Spinal cord (tissue), 10 donors: Measurements from ENCODE around the gene NUP43. TPM values are rescaled to one million over a fixed set of nuclear protein-coding genes. Genes with fewer than 3 reads are reported as not detected.
A peak's percentile ranks its signal among the peaks of the same experiment; 100 is the strongest.

Experiments used
- DNase-seq, 6 donors: peaks; one replicate each; pipeline versions ENCODE4 v3.0.0 to v3.0.0-alpha.2; 2013 to 2015; ENCODE audit warnings: low spot score in 6 of 6, low read depth in 4 of 6
- H3K27ac ChIP-seq: one replicate; pipeline ENCODE4 v1.5.1; 2013; ENCODE audit warnings: low read depth, low read length, control low read depth
- H3K27me3 ChIP-seq: one replicate; pipeline ENCODE4 v1.6.1; 2013; ENCODE audit warnings: low read length; ENCODE audit not compliant: control insufficient read depth, insufficient read depth
- H3K36me3 ChIP-seq: one replicate; pipeline ENCODE4 v1.6.1; 2013; ENCODE audit warnings: low read length; ENCODE audit not compliant: control insufficient read depth, insufficient read depth
- H3K4me1 ChIP-seq: one replicate; pipeline ENCODE4 v1.6.1; 2013; ENCODE audit warnings: low read length; ENCODE audit not compliant: control insufficient read depth, insufficient read depth
- H3K4me3 ChIP-seq: one replicate; pipeline ENCODE4 v1.5.1; 2013; ENCODE audit warnings: low read depth, low read length, control low read depth
- H3K9me3 ChIP-seq: one replicate; pipeline ENCODE4 v1.6.1; 2013; ENCODE audit warnings: low read length; ENCODE audit not compliant: control insufficient read depth, insufficient read depth
- WGBS: methylation state at CpG from one replicate; pipeline ENCODE4 v1.1.5; 2013; ENCODE audit warnings: missing lambda C conversion rate; ENCODE audit not compliant: insufficient coverage; 5-methylcytosine and 5-hydroxymethylcytosine counted together
- polyA plus RNA-seq, 2 donors: library from polyadenylated mRNA; unstranded; fragments of 120-200 nt; gene quantifications; one replicate each; pipeline ENCODE4 v1.2.1, GENCODE V29; 2013; ENCODE audit not compliant: insufficient read length in 2 of 2
- total RNA-seq, 2 donors: library from RNA; depleted of rRNA in 1 of 2; stranded (reverse); fragments of 120-200 nt in 1 of 2; fragments of >200 nt in 1 of 2; gene quantifications; one replicate each; pipeline versions ENCODE4 v1.2.3 to v1.2.4, GENCODE V29; 2013 to 2014
- donor health status: healthy.

NUP43 gene
- total and polyA plus RNA-seq, 4 donors: 23.4 to 34.2 (median 28.8) TPM

GRCh38 chr6:149681209-149681608 lies 65.1 kb downstream of the NUP43 start:
- DNase-seq: peak in 1 of 6 donors; percentile 20
- no peak overlapping the region for H3K27ac ChIP-seq
- H3K27me3 ChIP-seq: no peaks in the 10 kb centered on the region
- peaks cover 19% of the 10 kb centered on the region for H3K36me3 ChIP-seq
- H3K4me1 ChIP-seq: no peaks in the 10 kb centered on the region
- H3K9me3 ChIP-seq: no peaks in the 10 kb centered on the region
- no peak overlapping the region for H3K4me3 ChIP-seq

DNA sequence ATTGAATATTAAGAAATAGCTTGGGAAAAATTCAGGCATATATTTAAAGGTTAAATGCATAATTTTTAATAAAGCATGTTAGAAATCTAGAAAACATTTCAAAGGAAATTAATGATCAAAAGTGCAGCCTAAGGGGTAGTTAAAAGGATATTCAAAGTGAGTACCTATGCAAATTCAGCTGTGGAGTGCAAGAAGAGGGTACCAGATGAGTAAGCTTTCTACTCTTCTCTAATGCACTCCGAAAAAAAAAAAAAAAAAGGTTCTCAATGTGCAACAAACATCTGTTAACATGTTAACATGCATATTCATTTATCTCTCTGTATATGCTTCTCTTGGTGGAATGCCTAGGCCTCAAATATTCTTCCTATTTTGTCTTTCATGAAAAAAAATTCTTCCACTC lies 65.8 kb downstream of the NUP43 start:
- no peak overlapping the region for H3K4me3 ChIP-seq
- no peaks in the 10 kb centered on the region for H3K9me3 ChIP-seq
- peak in 1 of 6 donors; percentile 9 for DNase-seq
- H3K27ac ChIP-seq: no peak overlapping the region
- H3K4me1 ChIP-seq: no peaks in the 10 kb centered on the region
- H3K27me3 ChIP-seq: no peaks in the 10 kb centered on the region
- no CpG with 5 or more reads among the region's 1 CpG for WGBS
- H3K36me3 ChIP-seq: peaks cover 26% of the 10 kb centered on the region

Other genes with a start within 250 kb of the NUP43 start
- 10 to 100 TPM; 45.5 to 52.5 TPM for gene PPIL4, start 200.5 kb downstream of the NUP43 start, total RNA-seq
- gene PPIL4, start 200.5 kb downstream of the NUP43 start, polyA plus RNA-seq: 10 to 100 TPM; 37.3 to 39.2 TPM
- gene GINM1, start 180.2 kb downstream of the NUP43 start, total RNA-seq: 10 to 100 TPM; 59.9 to 64.6 TPM
- gene GINM1, start 180.2 kb downstream of the NUP43 start, polyA plus RNA-seq: 10 to 100 TPM; 42.4 to 53.9 TPM
- 10 to 100 TPM; 18.3 to 25.0 TPM for gene KATNA1, start 97.8 kb downstream of the NUP43 start, total RNA-seq
- gene KATNA1, start 97.8 kb downstream of the NUP43 start, polyA plus RNA-seq: 10 to 100 TPM; 14.6 to 15.0 TPM
- gene LATS1, start 28.4 kb downstream of the NUP43 start, total RNA-seq: 10 to 100 TPM; 29.3 to 35.9 TPM
- 10 to 100 TPM; 18.6 to 22.0 TPM for gene LATS1, start 28.4 kb downstream of the NUP43 start, polyA plus RNA-seq
- gene PCMT1, start 3.2 kb upstream of the NUP43 start, total RNA-seq: 100 to 1,000 TPM in 1 of 2 donors, 10 to 100 TPM in 1; 84.4 to 173 TPM
- 100 to 1,000 TPM; 154 to 164 TPM for gene PCMT1, start 3.2 kb upstream of the NUP43 start, polyA plus RNA-seq
- gene LRP11, start 117.8 kb upstream of the NUP43 start, total RNA-seq: 10 to 100 TPM; 18.0 to 31.3 TPM
- 10 to 100 TPM; 36.5 to 39.3 TPM for gene LRP11, start 117.8 kb upstream of the NUP43 start, polyA plus RNA-seq
- 1 to 10 TPM in 1 of 2 donors, not detected in 1; 1.0 TPM for gene RAET1E, start 151.6 kb upstream of the NUP43 start, total RNA-seq
- gene RAET1E, start 151.6 kb upstream of the NUP43 start, polyA plus RNA-seq: under 1 TPM in 1 of 2 donors, not detected in 1; 0.32 TPM
- not detected for gene RAET1G, start 176.6 kb upstream of the NUP43 start, total RNA-seq
- 1 to 10 TPM in 1 of 2 donors, under 1 TPM in 1; 0.70 to 1.7 TPM for gene RAET1G, start 176.6 kb upstream of the NUP43 start, polyA plus RNA-seq
- under 1 TPM; 0.55 to 0.89 TPM for gene ULBP2, start 195.5 kb upstream of the NUP43 start, total RNA-seq
- 1 to 10 TPM; 1.7 to 1.9 TPM for gene ULBP2, start 195.5 kb upstream of the NUP43 start, polyA plus RNA-seq
- gene ULBP1, start 217.4 kb upstream of the NUP43 start, total RNA-seq: under 1 TPM; 0.17 to 0.20 TPM
- 1 to 10 TPM in 1 of 2 donors, under 1 TPM in 1; 0.79 to 1.3 TPM for gene ULBP1, start 217.4 kb upstream of the NUP43 start, polyA plus RNA-seq